ENCODE measurements around the gene CTRL. TPM values are rescaled to one million over a fixed set of nuclear protein-coding genes. Genes with fewer than 3 reads are reported as not detected.

CTRL gene
- total RNA-seq, 2 experiments from 2014 or later: 3.8 to 3.9 TPM

GRCh38 chr16:67949645-67950044 is 18.0 kb upstream of the CTRL start:
- no peaks in the 10 kb centered on the region for H3K4me1 Mint-ChIP-seq (ENCODE audit: low read depth)
- H3K4me3 Mint-ChIP-seq: no peak overlapping the region
- TF ChIP-seq CTCF (IDR thresholded peaks at IDR 0.05): no peak
- no peaks in the 10 kb centered on the region for H3K27me3 Mint-ChIP-seq
- H3K27ac Mint-ChIP-seq: no peak overlapping the region
- ChIA-PET CTCF (interaction anchor here (2.7 kb wide), 1 partner anchor 8 kb away, joined by 18 read pairs; no protein-coding TSS in a partner anchor), POLR2A (interaction anchor here (0.8 to 1.8 kb wide), 4 partner anchors 9 to 15 kb away, joined by 3 to 5 read pairs (median 4); partner anchors contain the start of gene PSMB10)
- H3K36me3 Mint-ChIP-seq (ENCODE audit: low read depth): peaks cover 11% of the 10 kb centered on the region
- intact Hi-C loops (cut with micrococcal nuclease): no loop called here
- no peak for ATAC-seq
- DNase-seq: no peak
- no peaks in the 10 kb centered on the region for H3K9me3 Mint-ChIP-seq

GRCh38 chr16:67948015-67948414 is 16.4 kb upstream of the CTRL start:
- DNase-seq: no peak
- H3K27ac Mint-ChIP-seq: no peak overlapping the region
- H3K27me3 Mint-ChIP-seq: no peaks in the 10 kb centered on the region
- no peak for ATAC-seq
- no peaks in the 10 kb centered on the region for H3K4me1 Mint-ChIP-seq (ENCODE audit: low read depth)
- TF ChIP-seq CTCF (IDR thresholded peaks at IDR 0.05): no peak
- intact Hi-C loops (cut with micrococcal nuclease): no loop called here
- H3K4me3 Mint-ChIP-seq: no peak overlapping the region
- H3K36me3 Mint-ChIP-seq (ENCODE audit: low read depth): peaks cover 11% of the 10 kb centered on the region
- no peaks in the 10 kb centered on the region for H3K9me3 Mint-ChIP-seq
- ChIA-PET POLR2A (interaction anchor here (1.0 kb wide), 1 partner anchor 11 kb away, joined by 4 read pairs; the partner anchor contains the start of gene PSMB10), CTCF (no interaction called here)

DNA sequence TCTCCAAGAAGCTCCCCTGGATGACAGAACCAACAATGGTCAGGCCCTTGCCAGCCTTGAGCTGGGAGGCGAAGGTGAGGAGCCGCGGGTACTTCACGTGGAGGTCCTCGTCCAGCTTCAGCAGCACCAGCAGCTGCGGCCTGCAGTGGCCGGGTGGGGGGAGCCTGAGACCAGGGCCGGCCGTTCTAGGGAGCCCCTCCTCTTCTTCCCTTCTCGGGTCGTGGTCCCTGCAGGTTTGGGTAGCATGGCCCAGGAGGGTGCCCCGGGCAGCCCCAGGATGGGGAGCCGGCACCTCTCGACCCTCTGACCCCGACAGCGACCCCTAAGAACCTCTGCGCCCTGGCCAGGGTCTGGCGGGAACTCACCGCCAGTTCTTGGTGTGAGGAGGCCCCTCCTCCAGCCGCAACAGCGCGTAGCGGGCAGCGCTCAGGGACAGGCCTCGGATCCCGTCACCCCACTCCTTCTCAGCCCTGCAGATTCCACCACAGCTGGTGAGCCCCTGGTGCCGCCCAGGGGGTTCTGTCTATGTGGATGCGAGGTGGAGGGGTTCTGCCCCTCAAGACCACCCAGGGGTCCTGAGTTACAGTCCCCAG is 15.4 kb upstream of the CTRL start:
- CTCF ChIA-PET: interaction anchor here (0.7 to 1.6 kb wide), 4 partner anchors 11 to 94 kb away, joined by 3 to 4 read pairs (median 4); partner anchors contain the start of gene PSMB10
- DNase-seq: no peak
- H3K27me3 Mint-ChIP-seq: no peaks in the 10 kb centered on the region
- no peak overlapping the region for H3K27ac Mint-ChIP-seq
- H3K4me1 Mint-ChIP-seq (ENCODE audit: low read depth): peaks cover 2% of the 10 kb centered on the region
- H3K36me3 Mint-ChIP-seq (ENCODE audit: low read depth): peaks cover 11% of the 10 kb centered on the region
- POLR2A ChIA-PET: interaction anchor here (1.0 kb wide), 1 partner anchor 10 kb away, joined by 4 read pairs; the partner anchor contains the start of gene PSMB10
- no peak overlapping the region for H3K4me3 Mint-ChIP-seq
- H3K9me3 Mint-ChIP-seq: no peaks in the 10 kb centered on the region
- intact Hi-C loops (cut with micrococcal nuclease): no loop called here
- ATAC-seq: no peak
- TF ChIP-seq CTCF (IDR thresholded peaks at IDR 0.05): no peak

- Mint-ChIP-seq H3K4me1 (ENCODE audit: low read depth) (peaks cover 10% of the 10 kb centered on the region), H3K36me3 (ENCODE audit: low read depth) (peaks cover 12% of the 10 kb centered on the region), H3K27me3 (no peaks in the 10 kb centered on the region), H3K27ac (no peak overlapping the region), H3K9me3 (no peaks in the 10 kb centered on the region), H3K4me3 (no peak overlapping the region)
- ChIA-PET POLR2A (no interaction called here), CTCF (interaction anchor here (1.0 to 1.6 kb wide), 3 partner anchors 10 to 94 kb away, joined by 3 to 4 read pairs (median 4); partner anchors contain the start of gene PSMB10)
- intact Hi-C loops (cut with micrococcal nuclease): no loop called here
- ATAC-seq: no peak
- DNase-seq: no peak
- no peak for TF ChIP-seq CTCF (IDR thresholded peaks at IDR 0.05)
These were observed 14.5 kb upstream of the CTRL start for GRCh38 chr16:67946128-67946569.

DNA sequence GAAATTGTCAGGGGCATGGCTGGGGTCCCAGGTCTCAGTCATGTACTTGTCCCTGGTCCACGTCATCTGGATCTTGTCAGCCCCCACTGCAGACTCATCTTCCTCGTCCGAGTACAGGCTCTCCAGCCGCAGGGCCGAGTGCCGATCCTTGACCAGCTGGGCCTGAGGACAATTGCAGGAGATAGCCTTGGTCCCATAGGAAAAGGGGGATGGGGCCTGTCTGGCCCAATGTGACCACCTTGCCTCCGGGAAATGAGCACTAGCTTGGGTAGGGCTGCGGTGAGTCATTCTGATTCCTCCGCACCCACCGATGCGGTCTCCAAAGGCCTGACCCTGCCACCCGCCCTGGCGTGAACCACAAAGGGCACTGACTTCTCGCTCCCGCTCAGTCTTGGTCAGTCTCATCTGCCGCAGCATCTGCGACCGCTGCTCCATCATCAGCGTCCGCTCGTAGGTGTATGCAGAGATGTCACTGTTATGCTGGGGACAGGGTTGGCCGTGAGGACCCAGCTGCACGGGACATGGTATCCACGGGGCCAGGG is 13.8 kb upstream of the CTRL start:
- ChIA-PET POLR2A (interaction anchor here (1.0 to 1.4 kb wide), 2 partner anchors 10 to 78 kb away, joined by 3 to 6 read pairs; partner anchors contain the start of gene DUS2), CTCF (interaction anchor here (1.1 to 1.6 kb wide), 2 partner anchors 9 to 56 kb away, joined by 3 to 4 read pairs; partner anchors contain the start of gene PSMB10)
- intact Hi-C loops (cut with micrococcal nuclease): no loop called here

More for the DNA sequence above, 13.8 kb upstream of the CTRL start:
- Mint-ChIP-seq H3K4me3 (no peak overlapping the region), H3K9me3 (no peaks in the 10 kb centered on the region), H3K27ac (no peak overlapping the region), H3K27me3 (no peaks in the 10 kb centered on the region), H3K4me1 (ENCODE audit: low read depth) (peaks cover 13% of the 10 kb centered on the region), H3K36me3 (ENCODE audit: low read depth) (peaks cover 13% of the 10 kb centered on the region)
- no peak for TF ChIP-seq CTCF (IDR thresholded peaks at IDR 0.05)
- no peak for DNase-seq
- ATAC-seq: no peak
